ENCODE data around the gene KCND3.

GRCh38 chr1:111814305-111814628, 175.2 kb downstream of the KCND3 start:
- no peak for TF ChIP-seq CTCF (IDR thresholded peaks at IDR 0.05)
- no peak for TF ChIP-seq ZFX (IDR thresholded peaks at IDR 0.05; ENCODE audit: borderline replicate concordance)

All from 22Rv1 (cell line).